HG02938 (cell line): ENCODE data around the gene C19orf67.

Experiments
- ATAC-seq: cut with Tn5 transposase; IDR thresholded peaks from one replicate; pipeline ENCODE4 v1.9.1; 2021; ENCODE audit warnings: mild to moderate bottlenecking, moderate library complexity; ENCODE audit not compliant: unreplicated experiment

The C19orf67 gene

GRCh38 chr19:14086098-14086497, 515 bp upstream of the C19orf67 start:
- no peak for ATAC-seq

GRCh38 chr19:14082675-14082960, 3.0 kb downstream of the C19orf67 start:
- no peak for ATAC-seq

- ATAC-seq, result no peak
These were observed 3.5 kb downstream of the C19orf67 start for GRCh38 chr19:14081797-14082674.

GRCh38 chr19:14080887-14081796, 4.4 kb downstream of the C19orf67 start:
- ATAC-seq, result peak; percentile 87

GRCh38 chr19:14078411-14078810, 7.2 kb downstream of the C19orf67 start:
- ATAC-seq, result no peak

GRCh38 chr19:14073925-14074838, 11.4 kb downstream of the C19orf67 start:
- ATAC-seq, result no peak

- peak; percentile 40 for ATAC-seq
These were observed 12.2 kb downstream of the C19orf67 start for GRCh38 chr19:14073261-14073924.

- ATAC-seq, result peak; percentile 13
These were observed 12.9 kb downstream of the C19orf67 start, which contains the start of gene MISP3 for GRCh38 chr19:14072535-14073260. TSS of gene MISP3 (plus strand) at chr19:14072786. CDS start at chr19:14073310, 524 bp downstream.

- ATAC-seq, result no peak
These were observed 15.1 kb downstream of the C19orf67 start for GRCh38 chr19:14070268-14071050.

- ATAC-seq, result no peak
These were observed 19.4 kb downstream of the C19orf67 start for GRCh38 chr19:14066134-14066533.

GRCh38 chr19:14063105-14063504, 22.5 kb downstream of the C19orf67 start:
- no peak for ATAC-seq

GRCh38 chr19:14062558-14062855, 23.1 kb downstream of the C19orf67 start:
- no peak for ATAC-seq

- ATAC-seq, result no peak
These were observed 23.6 kb downstream of the C19orf67 start, which contains the start of gene PALM3 for GRCh38 chr19:14061751-14062557. TSS of gene PALM3 (minus strand) at chr19:14062076. CDS start at chr19:14061980, 96 bp downstream.

GRCh38 chr19:14061081-14061749, 24.4 kb downstream of the C19orf67 start:
- no peak for ATAC-seq

GRCh38 chr19:14059652-14060155, 25.9 kb downstream of the C19orf67 start:
- ATAC-seq, result no peak

GRCh38 chr19:14059093-14059480, 26.5 kb downstream of the C19orf67 start:
- no peak for ATAC-seq
